ENCODE data around the gene DCANP1. TPM values are rescaled to one million over a fixed set of nuclear protein-coding genes. Genes with fewer than 3 reads are reported as not detected.

DCANP1 gene
- total and polyA plus RNA-seq, 2 of the 13 experiments (the other 11 are each of a cell fraction or from before 2014, with no cell fraction given) = not detected

- WGBS (ENCODE audit: low lambda C conversion rate) = no CpG with 5 or more reads among the region's 2 CpGs
- Histone ChIP-seq H3K27ac (ENCODE audit: extremely low read length, insufficient read depth, low read length) (no peak overlapping the region), H3K27me3 (ENCODE audit: control insufficient read depth in 1 of 2, insufficient read depth in 2 of 2, low read length in 2 of 2) (peaks cover 5 to 27% of the 10 kb centered on the region in 2 experiments; a peak in 4 of 5 replicates), H2AFZ (ENCODE audit: low read length) (no peak overlapping the region), H3K4me3 (replicated peaks in 1 of 3; ENCODE audit: insufficient read depth in 1 of 3, low read depth in 2 of 3, low read length in 3 of 3) (no peak overlapping the region), H3K9ac (ENCODE audit: insufficient read depth, low read depth, low read length) (no peak overlapping the region), H3K36me3 (replicated peaks in 1 of 2; ENCODE audit: control insufficient read depth in 1 of 2, insufficient read depth in 2 of 2, low read length in 2 of 2) (no peaks in the 10 kb centered on the region), H3K4me1 (ENCODE audit: insufficient read depth, low read length) (no peaks in the 10 kb centered on the region), H3K4me2 (ENCODE audit: low read depth, low read length) (no peak overlapping the region), H3K79me2 (ENCODE audit: insufficient read depth, low read length) (no peaks in the 10 kb centered on the region), H3K9me3 (ENCODE audit: low read length) (no peaks in the 10 kb centered on the region), H4K20me1 (ENCODE audit: insufficient read depth, low read length) (no peaks in the 10 kb centered on the region)
- ChIA-PET POLR2A (no interaction called here), CTCF (ENCODE audit: low intra/inter-chr PET ratio, low total read pairs) (no interaction called here)
- no peak for FAIRE-seq
- DNase-seq (ENCODE audit: low spot score) = no peak
- no TSS peak for BruUV-seq (replicated peaks)
- in situ Hi-C loops (cut with HindIII; ENCODE audit: extremely low pct_ligation_motif_present, low pct_unique_long_range_greater_than_20kb) (loop anchor here (25.0 kb wide), 1 partner anchor 286 kb away; no protein-coding TSS in a partner anchor), intact Hi-C loops (cut with micrococcal nuclease; ENCODE audit: unreplicated experiment) (no loop called here)
- ATAC-seq = no peak
- TF ChIP-seq ZBTB25 (CRISPR knock-in tag; IDR thresholded peaks at IDR 0.05) = no peak
- no peak for TF ChIP-seq SMARCC2 (IDR thresholded peaks at IDR 0.05)
- TF ChIP-seq ATF4 (CRISPR knock-in tag; IDR thresholded peaks at IDR 0.05) = no peak
- no peak for TF ChIP-seq ZNF253 (CRISPR knock-in tag; IDR thresholded peaks at IDR 0.05; ENCODE audit: borderline replicate concordance)
- TF ChIP-seq ZBTB8A (CRISPR knock-in tag; IDR thresholded peaks at IDR 0.05; ENCODE audit: borderline replicate concordance, low read depth) = no peak
- TF ChIP-seq EEA1 (CRISPR knock-in tag; IDR thresholded peaks at IDR 0.05; ENCODE audit: borderline replicate concordance) = no peak
- TF ChIP-seq ZNF256 (CRISPR knock-in tag; conservative IDR thresholded peaks at IDR 0.05) = no peak
- TF ChIP-seq ZNF318 (CRISPR knock-in tag; IDR thresholded peaks at IDR 0.05) = no peak
- no peak for TF ChIP-seq AFF4 (CRISPR knock-in tag; IDR thresholded peaks at IDR 0.05)
Measured at GRCh38 chr5:135450952-135451351, 3.8 kb upstream of the DCANP1 start.

Data from HepG2 (cell line).